Activated CD4-positive, alpha-beta T cell treated with anti-CD3 and anti-CD28 coated beads, Interleukin-2, amount 50 U/mL, for 24 hours (primary cell): ENCODE data around the gene TAX1BP3.
"Not testable (repeated sequence)": the region's sequence is repeated elsewhere in the genome, so short reads cannot be mapped to it uniquely, and the experiment has no call there.

Source experiments
- DNase-seq, 2 donors: peaks; one replicate each; pipeline ENCODE4 v3.0.0-alpha.2; 2020; ENCODE audit warnings: low read depth in 1 of 2, low spot score in 1 of 2

The TAX1BP3 gene, protein sequence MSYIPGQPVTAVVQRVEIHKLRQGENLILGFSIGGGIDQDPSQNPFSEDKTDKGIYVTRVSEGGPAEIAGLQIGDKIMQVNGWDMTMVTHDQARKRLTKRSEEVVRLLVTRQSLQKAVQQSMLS

DNA sequence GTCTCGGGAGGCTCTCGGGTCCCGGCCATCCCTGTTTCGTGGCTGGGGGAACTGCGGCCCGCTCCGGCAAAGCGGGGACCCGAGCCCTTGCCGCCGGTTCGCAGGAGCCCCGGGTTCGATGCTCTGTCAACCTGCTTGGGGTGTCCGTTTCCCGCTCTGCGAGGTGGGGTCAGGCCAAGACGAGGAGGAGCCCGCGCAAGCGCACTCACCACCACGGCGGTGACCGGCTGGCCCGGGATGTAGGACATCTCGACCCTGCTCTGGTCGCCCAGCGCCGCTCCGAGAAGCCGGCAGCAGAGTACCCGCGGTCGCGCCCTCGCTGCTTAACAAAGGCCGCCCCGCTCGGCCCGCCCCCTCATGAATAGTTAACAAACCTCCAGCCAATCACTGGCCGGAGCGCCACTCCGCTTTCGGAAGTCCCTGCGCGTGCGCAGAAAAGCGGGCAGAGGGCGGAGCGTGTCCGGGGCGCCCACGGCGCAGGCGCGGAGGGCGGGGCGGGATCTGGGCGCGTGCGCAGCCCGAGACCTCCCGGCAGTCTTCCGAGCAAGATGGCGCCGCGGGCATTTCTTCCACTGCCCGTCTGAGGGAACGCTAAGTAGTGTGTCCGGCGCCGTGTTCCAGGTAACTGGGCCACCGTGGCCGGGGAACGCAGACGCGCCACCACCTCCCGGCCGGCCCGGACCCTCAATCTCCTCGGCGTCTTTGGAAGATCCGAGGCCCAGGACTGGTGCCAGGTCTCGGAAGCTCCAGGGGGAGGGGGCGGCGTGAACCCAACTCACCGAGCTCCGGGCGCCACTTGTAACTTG, at the start of gene TAX1BP3, which contains the start of gene EMC6:
Gene TAX1BP3, minus strand, starts transcription at position 300 of the 806 bp plus-strand sequence. Its CDS starts 52 bp downstream, at position 248.
Gene EMC6, plus strand, starts transcription at position 534 of the 806 bp plus-strand sequence. CDS start 335 bp downstream, outside the sequence.
- peak; percentile 97 to 98 for DNase-seq

DNA sequence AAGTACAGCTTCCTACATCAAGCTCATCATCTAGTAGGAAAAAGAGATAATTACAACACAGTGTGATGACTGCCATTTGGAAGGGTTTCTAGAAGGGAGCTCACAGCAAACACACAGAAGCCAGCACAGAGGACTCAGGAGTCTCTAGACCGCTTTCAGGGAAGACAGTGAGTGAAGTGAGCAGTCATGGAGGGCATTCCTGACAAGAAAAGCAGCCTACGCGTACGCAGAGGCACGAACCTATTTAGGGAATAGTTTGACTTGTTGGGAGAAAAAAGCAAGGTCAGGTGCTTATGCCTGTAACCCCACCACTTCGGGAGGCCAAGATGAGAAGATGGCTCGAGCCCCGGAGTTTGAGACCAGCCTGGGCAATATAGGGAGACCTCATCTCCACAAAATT, 46.9 kb upstream of the TAX1BP3 start:
- DNase-seq, result no peak

DNA sequence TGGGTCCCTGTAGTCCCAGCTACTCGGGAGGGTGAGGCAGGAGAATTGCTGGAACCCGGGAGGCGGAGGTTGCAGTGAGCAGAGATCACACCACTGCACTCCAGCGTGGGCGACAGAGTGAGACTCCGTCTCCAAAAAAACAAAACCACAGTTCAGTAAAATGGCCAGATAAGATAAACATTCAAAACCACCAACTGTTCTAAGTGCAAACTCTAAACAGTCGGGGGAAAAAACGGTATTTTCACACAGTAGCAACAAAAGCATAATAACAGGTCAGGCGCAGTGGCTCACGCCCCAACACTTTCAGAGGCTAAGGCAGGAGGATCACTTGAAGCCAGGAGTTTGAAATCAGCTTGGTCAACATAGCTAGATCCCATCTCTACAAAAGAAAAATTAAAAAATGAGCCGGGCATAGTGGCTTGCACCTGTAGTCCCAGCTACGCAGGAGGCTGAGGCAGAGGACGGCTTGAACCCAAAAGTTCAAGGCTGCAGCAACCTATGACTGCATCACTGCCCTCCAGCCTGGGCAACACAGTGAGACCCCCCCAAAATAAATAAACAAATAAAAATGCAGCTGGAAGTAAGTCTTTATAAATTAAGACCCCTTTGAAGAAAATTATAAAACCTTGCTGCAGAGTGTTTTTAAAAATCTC, 44.6 kb upstream of the TAX1BP3 start:
- DNase-seq, result no peak

DNA sequence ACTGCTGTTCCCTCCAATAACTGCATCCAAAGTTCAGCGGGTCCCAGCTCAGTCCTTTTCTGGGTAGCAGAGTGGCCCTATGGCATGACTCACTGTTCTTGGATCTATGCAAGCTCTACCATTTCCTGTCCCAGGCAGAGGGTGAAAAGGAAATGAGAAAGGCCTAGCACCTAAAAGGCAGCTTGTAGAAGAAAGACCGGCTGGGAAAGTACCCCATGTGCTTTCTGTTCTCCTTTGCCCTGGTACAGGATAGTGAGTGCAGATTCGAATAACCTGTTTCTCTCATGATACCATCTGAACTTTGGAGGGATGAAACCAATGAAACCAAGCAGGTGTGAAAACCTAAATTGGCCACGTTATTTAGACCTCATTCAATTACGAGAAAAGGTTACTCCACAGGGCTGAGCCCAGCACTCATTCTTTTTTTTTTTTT, 42.6 kb upstream of the TAX1BP3 start:
- DNase-seq, result peak in 1 of 2 donors; percentile 83

DNA sequence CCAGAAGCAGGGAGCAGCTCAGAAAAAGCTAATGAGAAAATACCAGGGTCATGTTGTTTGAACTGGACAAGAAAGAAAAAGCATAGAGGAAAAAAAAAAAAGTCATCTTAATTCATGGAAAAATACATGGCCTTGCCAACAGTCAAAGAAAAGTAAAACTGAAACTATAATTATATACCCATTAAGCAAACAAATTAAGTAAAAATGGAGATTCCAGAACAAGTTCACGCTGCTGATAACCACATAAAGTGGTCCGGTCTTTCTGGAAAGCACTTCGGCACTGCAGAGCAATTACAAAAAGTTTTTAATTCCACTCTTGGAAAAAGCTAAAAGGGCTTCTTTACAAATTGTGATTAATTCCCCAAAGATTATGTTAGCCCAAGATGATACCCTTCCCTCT, 40.0 kb upstream of the TAX1BP3 start:
- no peak for DNase-seq

DNA sequence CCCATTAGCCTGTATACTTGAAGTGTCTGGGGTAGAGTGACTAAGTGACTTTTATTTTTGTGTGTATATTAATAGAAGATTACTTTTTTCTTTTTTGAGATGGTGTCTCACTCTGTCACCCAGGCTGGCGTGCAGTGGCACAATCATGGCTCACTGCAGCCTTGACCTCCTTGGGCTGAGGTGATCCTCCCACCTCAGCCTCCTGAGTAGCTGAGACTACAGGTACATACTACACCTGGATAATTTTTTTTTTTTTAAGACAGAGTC, 37.3 kb upstream of the TAX1BP3 start:
- not testable (repeated sequence) for DNase-seq

DNA sequence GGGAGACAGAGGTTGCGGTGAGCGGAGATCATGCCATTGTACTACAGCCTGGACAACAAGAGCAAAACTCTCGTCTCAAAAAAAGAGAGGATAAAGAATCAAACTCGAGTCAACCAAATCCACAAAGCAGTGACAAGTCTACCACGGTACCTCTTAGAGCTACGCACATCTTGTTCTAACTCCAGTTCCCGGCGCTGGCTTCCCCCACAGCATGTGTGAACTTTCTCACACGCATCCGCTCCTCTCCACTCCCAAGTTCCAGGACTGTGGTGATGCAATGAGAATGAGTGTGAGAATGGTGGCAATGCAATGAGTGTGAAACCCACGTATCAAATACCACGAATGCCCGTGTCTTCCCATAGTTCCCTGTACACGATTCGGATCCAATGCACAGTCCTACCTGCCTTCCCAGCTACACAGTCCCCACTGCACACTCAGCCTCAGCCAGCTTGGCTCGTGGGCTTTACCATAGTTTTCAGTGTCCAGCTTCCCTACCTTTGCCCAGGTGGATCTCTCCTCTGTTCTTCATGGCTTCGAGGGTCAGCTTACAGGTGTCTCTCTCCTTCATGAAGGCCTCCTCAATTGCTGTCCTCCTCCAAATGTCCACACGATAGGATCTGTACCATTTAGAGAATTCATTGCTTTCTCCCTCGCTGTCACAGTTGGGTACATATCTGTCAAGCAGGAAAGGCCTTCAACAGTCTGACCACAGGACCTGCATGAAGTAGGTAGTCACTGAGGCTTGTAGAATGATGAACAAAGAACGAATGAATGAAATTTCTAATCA, 36.7 kb upstream of the TAX1BP3 start:
- DNase-seq, result no peak

DNA sequence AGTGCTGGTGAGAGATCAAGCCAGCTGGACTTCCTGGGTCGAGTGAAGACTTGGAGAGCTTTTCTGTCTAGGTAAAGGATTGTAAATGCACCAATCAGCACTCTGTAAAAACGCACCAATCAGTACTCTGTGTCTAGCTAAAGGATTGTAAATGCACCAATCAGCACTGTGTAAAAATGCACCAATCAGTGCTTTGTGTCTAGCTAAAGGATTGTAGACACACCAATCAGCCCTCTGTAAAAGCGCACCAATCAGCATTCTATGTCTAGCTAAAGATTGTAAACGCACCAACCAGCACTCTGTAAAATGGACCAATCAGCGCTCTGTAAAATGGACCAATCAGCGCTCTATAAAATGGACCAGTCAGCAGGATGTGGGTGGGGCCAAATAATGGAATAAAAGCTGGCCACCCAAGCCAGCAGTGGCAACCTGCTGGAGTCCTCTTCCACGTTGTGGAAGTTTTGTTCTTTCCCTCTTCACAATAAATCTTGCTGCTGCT, 33.7 kb upstream of the TAX1BP3 start:
- not testable (repeated sequence) for DNase-seq

DNA sequence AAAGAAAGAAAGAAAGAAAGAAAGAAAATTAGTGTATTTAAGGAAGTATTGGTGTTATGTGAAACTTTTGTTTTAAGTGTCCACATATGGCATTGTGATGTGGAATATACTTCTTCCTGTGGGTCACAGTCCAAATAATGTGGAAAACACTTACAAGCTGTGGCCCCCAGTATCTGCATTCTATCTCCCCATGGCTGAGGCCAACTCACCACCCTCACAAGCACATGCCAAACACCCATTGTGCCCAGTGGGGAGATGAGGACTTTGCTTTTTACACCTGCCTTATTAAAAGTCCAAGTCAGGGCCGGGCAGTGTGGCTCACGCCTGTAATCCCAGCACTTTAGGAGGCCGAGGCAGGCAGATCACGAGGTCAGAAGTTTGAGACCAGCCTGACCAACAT, 31.6 kb upstream of the TAX1BP3 start:
- DNase-seq, result no peak

DNA sequence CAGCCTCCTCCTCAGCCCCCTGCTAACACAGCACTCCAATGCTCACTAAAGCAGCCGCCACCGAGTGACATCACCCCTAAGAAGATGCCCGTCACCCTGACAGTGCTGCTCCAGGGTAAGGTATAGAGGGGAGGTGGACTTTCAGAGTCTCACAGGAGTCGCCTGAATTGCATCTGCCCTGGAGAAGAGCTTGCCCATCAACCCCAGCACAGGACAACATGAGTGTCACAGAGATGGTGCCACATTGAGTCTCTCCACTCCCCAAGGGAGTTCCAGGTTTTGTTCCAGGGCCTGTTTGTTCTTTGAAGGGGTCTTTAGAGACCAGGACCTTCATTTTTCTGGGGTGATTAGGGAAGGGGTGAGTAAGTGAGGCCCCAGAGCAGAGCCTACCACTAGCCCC, 29.8 kb upstream of the TAX1BP3 start:
- DNase-seq, result no peak

DNA sequence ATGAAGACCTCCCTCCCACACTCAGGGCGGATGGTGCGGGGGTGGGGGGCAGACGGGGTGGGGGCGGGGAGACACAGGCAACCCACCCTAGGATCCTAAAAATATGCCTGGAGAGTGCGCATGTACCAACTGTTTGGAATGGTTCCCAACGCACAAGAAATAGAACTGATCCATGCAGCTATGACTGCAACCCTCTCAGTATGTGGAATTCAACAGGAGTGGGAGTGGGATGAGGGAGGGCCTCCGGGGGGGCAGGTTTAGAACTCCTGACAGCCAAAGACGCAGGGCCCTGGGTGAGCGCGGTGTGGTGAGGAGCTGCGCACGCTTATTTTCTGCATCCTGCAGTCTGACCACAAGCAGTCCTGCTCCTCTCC, 28.7 kb upstream of the TAX1BP3 start:
- DNase-seq, result no peak

DNA sequence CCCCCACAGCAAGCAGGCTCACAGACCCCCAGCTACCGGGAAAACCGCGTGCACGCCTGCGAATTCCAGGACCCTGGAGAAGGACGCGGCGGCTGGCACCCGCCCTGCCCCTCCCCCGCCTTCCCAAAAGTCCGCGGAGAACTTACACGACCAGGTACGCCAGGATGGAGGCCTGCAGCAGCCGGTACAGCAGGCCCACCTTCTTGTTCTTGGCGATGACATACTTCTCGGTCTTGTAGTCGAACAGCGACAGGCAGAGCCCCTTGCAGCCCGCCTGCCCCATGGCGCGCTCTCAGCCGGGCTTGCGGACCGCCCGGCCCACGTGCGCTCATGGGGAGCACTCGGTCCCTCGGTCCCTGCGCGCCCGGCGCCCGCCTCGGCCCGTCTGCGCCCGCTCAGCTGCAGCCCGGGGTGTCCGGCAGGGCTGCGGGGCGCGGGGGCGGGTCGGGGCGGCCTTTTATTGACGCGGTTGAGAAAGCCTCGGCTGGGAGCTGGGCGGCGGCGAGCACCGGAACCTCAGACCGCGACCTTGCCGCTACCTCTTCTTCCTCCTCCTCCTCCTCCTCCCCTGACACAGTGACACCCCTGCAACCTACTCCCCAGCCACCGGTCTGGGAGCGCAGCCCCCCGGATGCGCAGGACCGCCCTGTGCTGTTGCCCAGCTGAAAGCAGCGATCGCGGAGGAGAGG, 27.5 kb upstream of the TAX1BP3 start, which contains the start of gene P2RX5:
Gene P2RX5, minus strand, starts transcription at position 433 of the 689 bp plus-strand sequence. Its CDS starts 150 bp downstream, at position 283.
- DNase-seq, result peak in 1 of 2 donors; percentile 21

DNA sequence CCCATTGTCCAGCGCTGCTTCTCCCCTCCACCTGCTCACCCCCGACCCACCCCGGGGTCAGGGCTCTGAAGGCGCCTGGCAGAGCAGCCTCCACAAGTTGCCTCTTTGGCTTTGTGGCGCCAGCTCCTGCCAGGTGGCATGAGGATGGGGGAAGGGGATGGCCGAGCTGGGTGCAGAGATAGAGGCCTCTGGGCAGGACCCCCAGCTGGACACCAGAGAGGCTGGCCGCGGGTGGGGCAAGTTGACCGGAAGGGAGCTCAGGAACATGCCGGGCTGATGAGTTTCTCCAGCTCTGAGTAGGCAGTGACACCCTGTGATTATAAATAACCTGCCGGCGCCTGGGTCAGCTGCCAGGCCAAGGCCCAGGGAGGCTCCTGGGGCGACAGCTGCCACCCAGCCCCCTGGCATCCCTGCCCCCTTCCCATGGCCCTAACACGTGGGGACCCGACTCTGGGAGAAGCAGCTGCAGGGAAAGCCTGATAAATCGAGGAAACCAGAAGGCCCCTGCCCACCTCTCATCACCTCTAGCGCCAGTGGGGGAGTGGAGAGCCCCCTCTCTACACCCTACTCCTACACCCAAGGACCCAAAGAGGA, 26.8 kb upstream of the TAX1BP3 start:
- no peak for DNase-seq

DNA sequence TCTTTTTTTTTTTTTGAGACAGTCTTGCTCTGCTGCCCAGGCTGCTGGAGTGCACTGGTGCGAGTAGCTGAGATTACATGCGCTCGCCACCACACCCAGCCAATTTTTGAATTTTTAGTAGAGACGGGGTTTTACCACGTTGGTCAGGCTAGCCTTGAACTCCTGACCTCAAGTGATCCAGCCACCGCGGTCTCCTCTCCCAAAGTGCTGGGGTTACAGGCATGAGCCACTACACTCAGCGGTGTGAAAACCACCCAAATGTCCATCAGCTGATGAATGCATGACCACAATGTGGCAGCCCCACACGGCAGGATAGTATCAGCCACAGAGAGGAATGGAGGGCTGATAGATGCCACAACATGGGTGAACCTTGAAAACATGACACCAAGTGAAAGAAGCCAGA, 25.5 kb upstream of the TAX1BP3 start:
- no peak for DNase-seq

DNA sequence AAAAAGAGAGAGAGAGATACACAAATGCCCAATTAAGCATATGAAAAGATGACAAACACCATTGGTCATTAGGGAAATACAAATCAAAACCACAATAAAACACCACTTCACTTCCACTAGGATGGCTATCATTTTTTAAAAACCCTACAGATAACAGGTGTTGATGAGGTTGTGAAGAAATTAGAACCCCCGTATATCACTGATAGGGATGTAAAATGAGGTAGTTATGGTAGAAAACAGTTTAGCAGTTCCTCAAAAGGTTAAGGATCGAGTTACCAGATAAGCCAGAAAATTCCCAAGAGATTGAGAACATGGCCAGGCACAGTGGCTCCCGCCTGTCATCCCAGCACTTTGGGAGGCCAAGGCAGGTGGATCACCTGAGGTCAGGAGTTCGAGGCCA, 24.8 kb upstream of the TAX1BP3 start:
- no peak for DNase-seq

DNA sequence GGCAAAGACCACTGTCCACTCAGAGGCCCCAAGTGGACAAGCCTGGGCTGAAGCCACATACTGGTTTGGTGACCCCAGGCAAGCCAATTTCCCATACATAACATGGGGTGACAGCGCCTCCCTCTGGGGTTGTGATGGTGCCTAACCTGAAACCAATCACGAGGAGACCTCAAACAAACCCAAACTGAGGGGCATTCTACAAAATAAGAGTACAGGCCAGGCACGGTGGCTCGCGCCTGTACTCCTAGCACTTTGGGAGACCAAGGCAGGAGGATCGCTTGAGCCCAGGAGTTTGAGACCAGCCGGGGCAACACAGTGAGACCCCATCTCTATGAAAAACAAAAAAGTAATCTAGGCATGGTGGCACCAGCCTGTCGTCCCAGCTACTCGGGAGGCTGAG, 24.0 kb upstream of the TAX1BP3 start:
- no peak for DNase-seq

DNA sequence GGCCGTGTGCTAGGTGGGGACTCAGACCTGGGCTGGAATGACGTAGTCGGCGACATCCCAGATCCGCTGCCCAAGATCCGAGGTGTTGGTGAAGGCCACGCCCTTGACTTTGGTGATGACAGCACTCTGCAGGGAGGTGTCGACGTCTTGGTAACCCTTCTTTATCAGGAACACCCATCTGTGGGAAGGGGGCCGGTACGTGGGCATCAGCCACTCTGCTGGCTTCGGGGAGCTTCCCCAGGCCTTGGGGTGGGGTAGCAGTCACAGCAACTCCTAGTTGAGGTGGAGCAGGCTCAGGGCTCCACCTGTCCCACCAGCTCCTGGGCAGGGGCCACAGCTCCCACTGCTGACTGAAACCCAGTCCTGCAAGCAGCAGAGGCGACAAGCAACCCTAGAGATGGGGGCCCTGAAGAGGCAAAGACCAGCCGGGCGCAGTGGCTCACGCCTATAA, 23.3 kb upstream of the TAX1BP3 start:
- no peak for DNase-seq

DNA sequence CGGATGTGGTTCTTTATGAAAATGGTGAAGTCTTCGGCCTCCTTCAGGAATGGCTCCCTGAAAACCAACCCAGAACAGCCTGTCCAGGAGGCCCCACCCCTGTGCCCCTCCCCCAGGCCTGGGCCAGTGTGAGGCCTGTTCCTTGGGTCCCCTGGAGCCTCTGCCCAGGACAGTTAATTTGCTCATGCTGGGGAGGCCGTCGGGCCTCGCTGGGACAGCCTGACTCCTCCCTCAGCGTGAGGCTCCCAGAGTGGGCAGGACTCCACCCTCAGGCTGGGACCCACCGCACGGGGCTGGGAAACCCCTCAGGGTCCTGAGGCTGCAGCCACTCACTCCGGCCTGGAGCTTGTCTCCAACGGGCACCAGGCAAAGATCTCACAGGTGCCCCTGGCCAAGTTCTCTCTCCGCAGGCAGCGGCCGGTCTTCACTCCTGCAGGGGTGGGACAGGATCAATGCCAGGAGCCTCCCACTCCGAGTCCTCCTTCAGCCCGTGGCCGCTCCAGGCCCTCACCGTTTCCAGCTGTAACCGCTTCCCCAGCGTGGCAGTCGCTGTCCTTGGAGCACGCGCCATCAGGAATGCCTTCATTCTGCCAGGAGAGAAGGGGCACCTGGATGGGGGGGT, 21.8 kb upstream of the TAX1BP3 start:
- no peak for DNase-seq

DNA sequence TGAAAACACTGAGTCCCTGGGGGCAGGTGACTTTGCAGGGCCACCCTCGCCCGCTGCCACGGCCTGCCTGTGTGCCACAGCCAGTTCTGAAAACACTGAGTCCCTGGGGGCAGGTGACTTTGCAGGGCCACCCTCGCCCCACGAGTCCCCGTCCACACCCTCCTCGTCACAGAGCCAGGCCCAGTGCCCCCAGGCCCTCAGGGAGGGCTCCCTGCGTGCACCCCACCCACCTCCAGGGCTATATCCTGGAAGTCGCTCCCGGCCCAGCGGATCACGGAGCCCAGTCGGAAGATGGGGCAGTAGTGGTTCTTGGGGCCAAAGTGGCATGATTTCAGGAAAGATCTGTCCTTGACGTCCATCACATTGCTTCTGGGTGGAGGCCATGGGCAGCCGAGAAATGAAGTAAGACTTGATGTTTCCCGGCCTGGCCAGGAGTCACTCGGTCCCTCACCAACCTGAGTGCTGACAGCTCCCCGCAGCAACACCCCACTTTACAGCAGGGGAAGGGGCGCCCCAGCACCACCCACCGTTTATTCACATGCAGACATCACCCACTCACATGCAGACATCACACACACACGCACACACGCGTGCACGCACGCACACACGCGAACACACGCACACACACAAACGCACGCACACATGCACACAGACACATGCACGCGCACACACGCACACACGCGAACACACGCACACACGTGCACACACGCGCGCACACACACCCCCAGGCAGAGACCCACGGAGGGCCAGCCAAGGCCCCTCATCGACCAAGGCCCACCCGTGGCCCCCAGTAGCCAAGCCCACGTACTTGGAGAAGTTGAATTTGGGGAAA, 21.1 kb upstream of the TAX1BP3 start:
- no peak for DNase-seq
